NCI-H1694 treated with DMSO at 0.1 percent for 48 hours (cell line): ENCODE data around the gene DLG2.
"Not testable (repeated sequence)": the region's sequence is repeated elsewhere in the genome, so short reads cannot be mapped to it uniquely, and the experiment has no call there.

Experiments
- DNase-seq: peaks from one replicate; lab custom pipeline; 2025; lab: John Stamatoyannopoulos, UW

The DLG2 gene

GRCh38 chr11:85231588-85231987, 395.6 kb downstream of the DLG2 start:
- no peak for DNase-seq

GRCh38 chr11:85229723-85230122, 397.4 kb downstream of the DLG2 start:
- not testable (repeated sequence) for DNase-seq

GRCh38 chr11:85196968-85197367, 430.2 kb downstream of the DLG2 start:
- no peak for DNase-seq

GRCh38 chr11:85195934-85196333, 431.2 kb downstream of the DLG2 start:
- DNase-seq, result no peak

GRCh38 chr11:85187992-85188391, 439.2 kb downstream of the DLG2 start:
- DNase-seq, result no peak

GRCh38 chr11:85184721-85185120, 442.4 kb downstream of the DLG2 start:
- no peak for DNase-seq

GRCh38 chr11:85182441-85183387, 444.4 kb downstream of the DLG2 start:
- DNase-seq, result no peak

- no peak for DNase-seq
Measured at GRCh38 chr11:85180528-85180927, 446.6 kb downstream of the DLG2 start.

GRCh38 chr11:85171648-85172257, 455.4 kb downstream of the DLG2 start:
- no peak for DNase-seq

GRCh38 chr11:85170184-85170583, 457.0 kb downstream of the DLG2 start:
- DNase-seq, result no peak

GRCh38 chr11:85167471-85167870, 459.7 kb downstream of the DLG2 start:
- no peak for DNase-seq

GRCh38 chr11:85167038-85167437, 460.1 kb downstream of the DLG2 start:
- no peak for DNase-seq

GRCh38 chr11:85165819-85166218, 461.3 kb downstream of the DLG2 start:
- no peak for DNase-seq

GRCh38 chr11:85164743-85165142, 462.4 kb downstream of the DLG2 start:
- DNase-seq, result no peak

GRCh38 chr11:85154294-85154693, 472.9 kb downstream of the DLG2 start:
- DNase-seq, result no peak

GRCh38 chr11:85137597-85137996, 489.5 kb downstream of the DLG2 start:
- no peak for DNase-seq

- no peak for DNase-seq
Measured at GRCh38 chr11:85133636-85134035, 493.5 kb downstream of the DLG2 start.

- DNase-seq, result no peak
Measured at GRCh38 chr11:85132851-85133585, 494.1 kb downstream of the DLG2 start.

GRCh38 chr11:85127349-85127748, 499.8 kb downstream of the DLG2 start:
- DNase-seq, result no peak

GRCh38 chr11:85123752-85124231, 503.4 kb downstream of the DLG2 start:
- DNase-seq, result no peak

GRCh38 chr11:85118151-85118550, 509.0 kb downstream of the DLG2 start:
- no peak for DNase-seq

- no peak for DNase-seq
Measured at GRCh38 chr11:85115798-85116197, 511.3 kb downstream of the DLG2 start.

GRCh38 chr11:85114786-85115185, 512.4 kb downstream of the DLG2 start:
- DNase-seq, result no peak
